Keratinocyte (primary cell): Measurements from ENCODE around the gene MED23. TPM values are rescaled to one million over a fixed set of nuclear protein-coding genes. Genes with fewer than 3 reads are reported as not detected.

Source experiments
- DNase-seq: peaks from one replicate; pipeline ENCODE4 v3.0.0-alpha.2; 2011; ENCODE audit warnings: low read depth, missing footprints, low spot score
- FAIRE-seq: peaks from 2 replicates; lab custom pipeline; 2011; peaks lifted over from hg19 to GRCh38; lab: Jason Lieb, UNC
- H2AFZ ChIP-seq: 2 replicates; pipeline ENCODE4 v1.6.0; 2012; ENCODE audit warnings: low read length, control low read depth, inconsistent platforms; ENCODE audit not compliant: control insufficient read depth
- H3K27ac ChIP-seq: 2 replicates; pipeline ENCODE4 v1.5.1; 2011; ENCODE audit warnings: low read length; ENCODE audit not compliant: control insufficient read depth, insufficient read depth
- H3K27me3 ChIP-seq: 3 replicates; pipeline ENCODE4 v1.6.0; 2011; ENCODE audit warnings: low read length; ENCODE audit not compliant: control insufficient read depth, insufficient read depth; ENCODE audit errors: extremely low read depth
- H3K36me3 ChIP-seq, 2 experiments: 2 replicates in 1 of 2; 3 replicates in 1 of 2; pipeline ENCODE4 v1.5.1; 2011; ENCODE audit warnings: low read length in 2 of 2, mild to moderate bottlenecking in 1 of 2; ENCODE audit not compliant: control insufficient read depth in 2 of 2, insufficient read depth in 2 of 2; ENCODE audit errors: extremely low read depth in 1 of 2
- H3K4me1 ChIP-seq: 3 replicates; pipeline ENCODE4 v1.5.1; 2011; ENCODE audit warnings: low read length; ENCODE audit not compliant: control insufficient read depth, insufficient read depth; ENCODE audit errors: extremely low read depth
- H3K4me2 ChIP-seq: 3 replicates; pipeline ENCODE4 v1.6.0; 2011; ENCODE audit warnings: low read depth, low read length; ENCODE audit not compliant: control insufficient read depth, insufficient read depth; ENCODE audit errors: extremely low read depth
- H3K4me3 ChIP-seq, 3 experiments: fragments of 200-600 bp in 1 of 3; sonication (generic) in 1 of 3; 2 replicates in 2 of 3; 3 replicates in 1 of 3; pipeline ENCODE4 v1.5.1; 2011 to 2016; ENCODE audit warnings: low read length in 3 of 3, mild to moderate bottlenecking in 3 of 3, control low read depth in 2 of 3, inconsistent platforms in 1 of 3, low read depth in 1 of 3, mixed read lengths in 1 of 3, mixed run types in 1 of 3, moderate library complexity in 1 of 3; ENCODE audit not compliant: control insufficient read depth in 2 of 3, insufficient read depth in 2 of 3; ENCODE audit errors: extremely low read depth in 1 of 3
- H3K79me2 ChIP-seq: 2 replicates; pipeline ENCODE4 v1.6.0; 2012; ENCODE audit warnings: low read length; ENCODE audit not compliant: control insufficient read depth, insufficient read depth
- H3K9ac ChIP-seq: 3 replicates; pipeline ENCODE4 v1.6.0; 2011; ENCODE audit warnings: low read length; ENCODE audit not compliant: control insufficient read depth, insufficient read depth; ENCODE audit errors: extremely low read depth
- H3K9me1 ChIP-seq: 3 replicates; pipeline ENCODE4 v1.6.0; 2011; ENCODE audit warnings: low read length; ENCODE audit not compliant: control insufficient read depth, insufficient read depth; ENCODE audit errors: extremely low read depth
- H3K9me3 ChIP-seq: 2 replicates; pipeline ENCODE4 v1.5.1; 2012; ENCODE audit warnings: low read depth, low read length; ENCODE audit not compliant: control insufficient read depth
- H4K20me1 ChIP-seq: 3 replicates; pipeline ENCODE4 v1.6.0; 2011; ENCODE audit warnings: low read length; ENCODE audit not compliant: control insufficient read depth, insufficient read depth; ENCODE audit errors: extremely low read depth
- CTCF ChIP-seq, 3 experiments: IDR thresholded peaks in 1 of 3; conservative IDR thresholded peaks in 1 of 3; optimal IDR thresholded peaks in 1 of 3; 2 replicates in 2 of 3; 3 replicates in 1 of 3; pipeline versions ENCODE3 to v1.5.1; 2011; ENCODE audit warnings: low read length in 3 of 3, mild to moderate bottlenecking in 3 of 3, moderate library complexity in 2 of 3, control low read depth in 1 of 3, inconsistent platforms in 1 of 3; ENCODE audit not compliant: insufficient read depth in 2 of 3; ENCODE audit errors: extremely low read depth in 1 of 3
- EZH2 ChIP-seq: IDR thresholded peaks from one replicate; pipeline ENCODE4 v1.6.1; 2012; ENCODE audit warnings: inconsistent platforms, mild to moderate bottlenecking, low read length, moderate library complexity
- dilution Hi-C: fragments of 300-500 bp; cut with MboI; formaldehyde crosslinking; loops from one replicate; pipeline ENCODE4 v1.7.0; 2020; ENCODE audit warnings: low sequenced_read_pairs; ENCODE audit not compliant: extremely low pct_ligation_motif_present
- polyA plus RNA-seq, 5 experiments: library from polyadenylated mRNA; depleted of rRNA in 3 of 5; stranded (reverse) in 3 of 5; stranded (forward) in 1 of 5; unstranded in 1 of 5; fragments of >200 nt; gene quantifications; 1 replicate in 1 of 5; 2 replicates in 3 of 5; 3 replicates in 1 of 5; pipeline versions ENCODE4 v1.2.1 to v1.2.3, GENCODE V29; 2011 to 2012; ENCODE audit warnings: missing spikeins in 2 of 5, low read depth in 1 of 5, low replicate concordance in 1 of 5

Gene MED23
- polyA plus RNA-seq, 1 donor (not counting 4 experiments of a cell fraction or from before 2014, with no cell fraction given): 24.9 TPM

GRCh38 chr6:131654326-131654725 is 26.3 kb upstream of the MED23 start:
- dilution Hi-C loops: no loop called here
- Histone ChIP-seq H3K27ac (no peak overlapping the region), H3K27me3 (no peaks in the 10 kb centered on the region), H3K4me3 (no peak overlapping the region), H3K9me3 (no peaks in the 10 kb centered on the region), H3K36me3 (no peaks in the 10 kb centered on the region), H3K9ac (no peak overlapping the region), H3K4me2 (no peak overlapping the region), H3K4me1 (no peaks in the 10 kb centered on the region), H3K9me1 (no peaks in the 10 kb centered on the region), H4K20me1 (no peaks in the 10 kb centered on the region), H3K79me2 (no peaks in the 10 kb centered on the region), H2AFZ (no peak overlapping the region)
- no peak for FAIRE-seq
- DNase-seq: no peak
- TF ChIP-seq EZH2 (no peak), CTCF (optimal IDR thresholded peaks at IDR 0.05 in 1 of 3, IDR thresholded peaks at IDR 0.05 in 1 of 3, conservative IDR thresholded peaks at IDR 0.05 in 1 of 3; ENCODE audit: extremely low read depth in 1 of 3, insufficient read depth in 2 of 3, low read length in 3 of 3) (no peak)

- H3K27ac ChIP-seq: no peak overlapping the region
- no peak overlapping the region for H3K9ac ChIP-seq
- no peaks in the 10 kb centered on the region for H4K20me1 ChIP-seq
- DNase-seq (no peak), FAIRE-seq (no peak)
- H3K4me3 ChIP-seq: no peak overlapping the region
- no peaks in the 10 kb centered on the region for H3K4me1 ChIP-seq
- no peaks in the 10 kb centered on the region for H3K79me2 ChIP-seq
- H3K4me2 ChIP-seq: no peak overlapping the region
- dilution Hi-C loops: no loop called here
- H2AFZ ChIP-seq: no peak overlapping the region
- TF ChIP-seq CTCF (optimal IDR thresholded peaks at IDR 0.05 in 1 of 3, IDR thresholded peaks at IDR 0.05 in 1 of 3, conservative IDR thresholded peaks at IDR 0.05 in 1 of 3; ENCODE audit: extremely low read depth in 1 of 3, insufficient read depth in 2 of 3, low read length in 3 of 3) (no peak), EZH2 (no peak)
- no peaks in the 10 kb centered on the region for H3K36me3 ChIP-seq
- H3K9me3 ChIP-seq: no peaks in the 10 kb centered on the region
- no peaks in the 10 kb centered on the region for H3K27me3 ChIP-seq
- no peaks in the 10 kb centered on the region for H3K9me1 ChIP-seq
Observed at GRCh38 chr6:131652472-131652871, 24.4 kb upstream of the MED23 start.
